Naive thymus-derived CD8-positive, alpha-beta T cell (primary cell): ENCODE measurements around the gene NKX2-4. TPM values are rescaled to one million over a fixed set of nuclear protein-coding genes. Genes with fewer than 3 reads are reported as not detected.

ENCODE experiments used
- ATAC-seq, 2 donors: fragments of 150-1000 bp; cut with Tn5 transposase in 1 of 2; sonication (Bioruptor Pico), chemical (Tn5 transposase) in 1 of 2; 1 replicate in 1 of 2; 2 replicates in 1 of 2; pipeline ENCODE4 v1.10.0; 2021; ENCODE audit warnings: mild to moderate bottlenecking in 2 of 2, moderate library complexity in 2 of 2
- POLR2A ChIA-PET: fragments of 350-600 bp; sonication (Branson Sonifier 250); formaldehyde crosslinking; loops from one replicate; lab custom pipeline; 2021; ENCODE audit warnings: antibody characterized with exemption; lab: Charles Lee
- DNase-seq, 10 donors: peaks; one replicate each; pipeline versions ENCODE4 v3.0.0 to v3.0.0-alpha.2; 2020 to 2022
- H3K27ac Mint-ChIP-seq, 10 donors: one replicate each; pipeline ENCODE4 v1.8.0; 2020 to 2022; ENCODE audit warnings: mild to moderate bottlenecking in 10 of 10, mixed read lengths in 10 of 10, moderate library complexity in 4 of 10, inconsistent platforms in 1 of 10
- H3K27me3 Mint-ChIP-seq, 5 donors: one replicate each; pipeline ENCODE4 v1.8.0; 2021 to 2022; ENCODE audit warnings: mixed read lengths in 5 of 5
- H3K36me3 Mint-ChIP-seq, 3 donors: one replicate each; pipeline ENCODE4 v1.8.0; 2020 to 2022; ENCODE audit warnings: mixed read lengths in 3 of 3, mild to moderate bottlenecking in 2 of 3, inconsistent platforms in 1 of 3
- H3K4me1 Mint-ChIP-seq, 4 donors: one replicate each; pipeline ENCODE4 v1.8.0; 2021 to 2022; ENCODE audit warnings: mixed read lengths in 4 of 4
- H3K4me3 Mint-ChIP-seq, 10 donors: one replicate each; pipeline ENCODE4 v1.8.0; 2020 to 2022; ENCODE audit warnings: mild to moderate bottlenecking in 10 of 10, mixed read lengths in 10 of 10, moderate library complexity in 6 of 10, inconsistent platforms in 1 of 10
- H3K9me3 Mint-ChIP-seq, 9 donors: one replicate each; pipeline ENCODE4 v1.8.0; 2020 to 2022; ENCODE audit warnings: mixed read lengths in 9 of 9, mild to moderate bottlenecking in 3 of 9, inconsistent platforms in 1 of 9, moderate library complexity in 1 of 9
- polyA plus RNA-seq, 3 donors: library from polyadenylated mRNA; unstranded; fragments of 300-500 nt; fragmentation: Illumina TruSeq; gene quantifications; one replicate each; pipeline ENCODE4 v1.2.3, GENCODE V29; 2021
- total RNA-seq, 8 experiments: library from RNA in 2 of 8; stranded (reverse) in 2 of 8; gene quantifications; one replicate each; pipeline ENCODE4 v1.2.3 and lab custom pipeline; 2021 to 2026

Gene NKX2-4
- total and polyA plus RNA-seq, 5 experiments from 2014 or later, result not detected

DNA sequence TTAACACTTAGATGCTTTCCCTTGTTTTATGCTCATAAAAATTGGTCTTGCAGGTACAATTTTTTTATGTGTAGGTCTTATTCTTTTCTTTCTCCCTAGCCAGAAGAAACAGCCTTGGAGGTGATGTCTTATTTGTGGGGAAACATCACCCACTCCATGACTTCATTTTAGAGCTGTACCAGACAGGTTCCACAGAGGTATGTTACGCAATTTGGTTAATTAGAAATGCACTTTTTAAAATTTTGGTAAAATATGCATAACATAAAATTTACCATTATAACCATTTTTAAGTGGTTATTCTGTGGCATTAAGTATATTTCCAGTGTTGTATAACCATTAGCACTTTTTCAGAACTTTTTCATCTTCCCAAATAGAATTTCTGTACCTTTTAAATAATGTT, 41.3 kb downstream of the NKX2-4 start:
- POLR2A ChIA-PET, result no interaction called here
- H3K4me1 Mint-ChIP-seq, result peaks cover 0 to 11% (median 3%) of the 10 kb centered on the region in 4 donors
- no peak overlapping the region for H3K4me3 Mint-ChIP-seq
- peaks cover 9 to 69% (median 22%) of the 10 kb centered on the region in 3 donors for H3K36me3 Mint-ChIP-seq
- no peaks in the 10 kb centered on the region for H3K27me3 Mint-ChIP-seq
- H3K27ac Mint-ChIP-seq, result no peak overlapping the region
- DNase-seq, result no peak
- ATAC-seq, result no peak
- no peaks in the 10 kb centered on the region for H3K9me3 Mint-ChIP-seq

DNA sequence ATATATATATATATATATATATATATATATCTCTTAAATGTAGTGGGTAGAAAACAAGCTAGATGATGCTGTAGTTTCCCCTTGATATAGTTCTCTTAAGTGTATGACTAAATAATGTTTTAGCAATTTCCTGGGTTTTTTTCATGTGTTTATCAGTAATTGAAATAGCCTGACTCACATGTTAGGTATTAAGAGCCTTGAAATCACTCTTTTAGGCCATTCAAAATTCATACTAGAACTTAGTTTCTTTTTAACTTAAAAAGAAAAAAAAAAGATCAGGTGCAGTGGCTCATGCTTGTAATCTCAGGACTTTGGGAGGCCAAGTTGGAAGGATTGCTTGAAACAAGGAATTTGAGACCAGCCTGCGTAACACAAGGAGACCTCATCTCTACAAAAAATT, 44.1 kb downstream of the NKX2-4 start:
- H3K4me1 Mint-ChIP-seq, result no peaks in the 10 kb centered on the region
- DNase-seq (no peak), ATAC-seq (no peak)
- no peak overlapping the region for H3K4me3 Mint-ChIP-seq
- no peaks in the 10 kb centered on the region for H3K27me3 Mint-ChIP-seq
- H3K9me3 Mint-ChIP-seq, result no peaks in the 10 kb centered on the region
- H3K27ac Mint-ChIP-seq, result no peak overlapping the region
- peaks cover 5 to 66% (median 19%) of the 10 kb centered on the region in 3 donors for H3K36me3 Mint-ChIP-seq
- POLR2A ChIA-PET, result interaction anchor here (1.0 kb wide), 1 partner anchor 50 kb away, joined by 3 read pairs; the partner anchor contains the start of gene XRN2

DNA sequence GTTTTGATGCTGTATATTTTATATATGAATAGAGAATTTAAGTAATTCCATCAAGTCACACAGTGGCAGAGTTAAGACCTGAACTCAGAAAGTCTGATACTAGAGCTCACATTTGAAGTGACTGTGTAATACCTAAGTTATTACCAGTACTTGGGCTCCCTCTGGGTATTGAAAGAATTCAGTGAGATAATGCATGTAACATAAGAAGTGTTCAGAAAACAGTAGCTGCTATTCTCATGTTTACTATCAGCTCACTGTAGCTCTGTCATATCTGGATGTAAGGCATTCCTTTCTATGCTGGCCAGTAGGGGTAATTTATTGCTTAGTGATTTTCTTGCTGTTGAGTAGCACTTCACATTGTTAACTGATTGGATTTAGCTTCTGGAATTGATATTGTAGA, 44.6 kb downstream of the NKX2-4 start:
- Mint-ChIP-seq H3K9me3 (no peaks in the 10 kb centered on the region), H3K27ac (no peak overlapping the region), H3K27me3 (no peaks in the 10 kb centered on the region), H3K4me1 (no peaks in the 10 kb centered on the region), H3K36me3 (peaks cover 5 to 67% (median 23%) of the 10 kb centered on the region in 3 donors), H3K4me3 (no peak overlapping the region)
- DNase-seq (no peak), ATAC-seq (no peak)
- POLR2A ChIA-PET, result interaction anchor here (1.0 kb wide), 1 partner anchor 49 kb away, joined by 3 read pairs; the partner anchor contains the start of gene XRN2

Other genes starting within 250 kb of the NKX2-4 start
- gene XRN2, start 94.2 kb downstream of the NKX2-4 start, total RNA-seq, result 10 to 100 TPM; 62.1 to 65.4 TPM
- 10 to 100 TPM; 71.1 to 77.3 (median 72.5) TPM for gene XRN2, start 94.2 kb downstream of the NKX2-4 start, polyA plus RNA-seq
- not detected for gene NKX2-2, start 116.5 kb upstream of the NKX2-4 start, total RNA-seq
- gene NKX2-2, start 116.5 kb upstream of the NKX2-4 start, polyA plus RNA-seq, result not detected